ENCODE data around the gene TRMT1. TPM values are rescaled to one million over a fixed set of nuclear protein-coding genes. Genes with fewer than 3 reads are reported as not detected.
A peak's percentile ranks its signal among the peaks of the same experiment; 100 is the strongest.
"Not testable (repeated sequence)": the region's sequence is repeated elsewhere in the genome, so short reads cannot be mapped to it uniquely, and the experiment has no call there.

Gene TRMT1
- total RNA-seq, 1 donor from 2014 or later, result 35.0 TPM

GRCh38 chr19:13150187-13150930 lies 33.8 kb upstream of the TRMT1 start, which contains the start of the genes IER2 and STX10:
IER2 (plus strand) TSS chr19:13150411; CDS start chr19:13153187, 2,776 bp downstream.
STX10 (minus strand) TSS chr19:13150375; CDS start chr19:13150173, 202 bp downstream.
- peak; percentile 96 for DNase-seq (ENCODE audit: low spot score)

- DNase-seq (ENCODE audit: low spot score), result peak; percentile 35
These were observed 33.2 kb upstream of the TRMT1 start for GRCh38 chr19:13149628-13150186.

- DNase-seq (ENCODE audit: low spot score), result not testable (repeated sequence)
These were observed 32.7 kb upstream of the TRMT1 start for GRCh38 chr19:13149173-13149627.

- DNase-seq (ENCODE audit: low spot score), result no peak
These were observed 30.4 kb upstream of the TRMT1 start for GRCh38 chr19:13146763-13147563.

- no peak for DNase-seq (ENCODE audit: low spot score)
These were observed 23.2 kb upstream of the TRMT1 start for GRCh38 chr19:13139633-13140311.

GRCh38 chr19:13138916-13139198 lies 22.3 kb upstream of the TRMT1 start:
- no peak for DNase-seq (ENCODE audit: low spot score)

- no peak for DNase-seq (ENCODE audit: low spot score)
These were observed 21.8 kb upstream of the TRMT1 start for GRCh38 chr19:13138171-13138915.

GRCh38 chr19:13137290-13137794 lies 20.8 kb upstream of the TRMT1 start:
- DNase-seq (ENCODE audit: low spot score), result no peak

- DNase-seq (ENCODE audit: low spot score), result no peak
These were observed 18.8 kb upstream of the TRMT1 start for GRCh38 chr19:13135068-13136062.

- DNase-seq (ENCODE audit: low spot score), result no peak
These were observed 18.1 kb upstream of the TRMT1 start for GRCh38 chr19:13134626-13135025.

- DNase-seq (ENCODE audit: low spot score), result no peak
These were observed 16.8 kb upstream of the TRMT1 start for GRCh38 chr19:13133241-13133870.

- no peak for DNase-seq (ENCODE audit: low spot score)
These were observed 16.1 kb upstream of the TRMT1 start for GRCh38 chr19:13132471-13133180.

- DNase-seq (ENCODE audit: low spot score), result no peak
These were observed 14.4 kb upstream of the TRMT1 start for GRCh38 chr19:13130886-13131490.

GRCh38 chr19:13129384-13129783 lies 12.8 kb upstream of the TRMT1 start:
- DNase-seq (ENCODE audit: low spot score), result no peak

GRCh38 chr19:13128583-13128982 lies 12.0 kb upstream of the TRMT1 start:
- no peak for DNase-seq (ENCODE audit: low spot score)

- DNase-seq (ENCODE audit: low spot score), result no peak
These were observed 11.5 kb upstream of the TRMT1 start for GRCh38 chr19:13127811-13128575.

GRCh38 chr19:13127051-13127450 lies 10.5 kb upstream of the TRMT1 start:
- DNase-seq (ENCODE audit: low spot score), result no peak

All from mucosa of gallbladder (tissue), 1 donor.